HepG2 (cell line): ENCODE results near the gene CARMIL1. TPM values are rescaled to one million over a fixed set of nuclear protein-coding genes. Genes with fewer than 3 reads are reported as not detected.

Source experiments
- GATAD2A ChIP-seq: IDR thresholded peaks from 2 replicates; pipeline ENCODE4 v1.6.1; 2016
- HMGXB3 ChIP-seq: sonication (generic); formaldehyde crosslinking; IDR thresholded peaks from 2 replicates; pipeline ENCODE4 v1.4.0; 2020; ENCODE audit warnings: missing genetic modification reagents, borderline replicate concordance
- JUND ChIP-seq: sonication (generic); formaldehyde crosslinking; IDR thresholded peaks from 2 replicates; pipeline ENCODE4 v1.8.0; 2022; ENCODE audit warnings: mild to moderate bottlenecking, missing genetic modification reagents
- KLF13 ChIP-seq: sonication (generic); formaldehyde crosslinking; IDR thresholded peaks from 2 replicates; pipeline ENCODE4 v1.4.0; 2020; ENCODE audit warnings: mild to moderate bottlenecking, missing genetic modification reagents
- MTF2 ChIP-seq: sonication (generic); formaldehyde crosslinking; IDR thresholded peaks from 2 replicates; pipeline ENCODE4 v1.5.0; 2020; ENCODE audit warnings: missing genetic modification reagents, borderline replicate concordance
- PITX1 ChIP-seq: sonication (generic); formaldehyde crosslinking; IDR thresholded peaks from 2 replicates; pipeline ENCODE4 v1.5.1; 2020; ENCODE audit warnings: mild to moderate bottlenecking, missing genetic modification reagents
- PTBP1 ChIP-seq: fragments of 200-400 bp; formaldehyde crosslinking; IDR thresholded peaks from 2 replicates; pipeline ENCODE4 v1.6.1; 2018; ENCODE audit warnings: low read length, low read depth; ENCODE audit not compliant: poor library complexity, severe bottlenecking
- YEATS2 ChIP-seq: sonication (generic); formaldehyde crosslinking; IDR thresholded peaks from 2 replicates; pipeline ENCODE4 v1.4.0; 2020; ENCODE audit warnings: missing genetic modification reagents, borderline replicate concordance
- ZBTB25 ChIP-seq: IDR thresholded peaks from 2 replicates; pipeline ENCODE4 v1.6.1; 2018; ENCODE audit warnings: missing genetic modification reagents
- ZNF207 ChIP-seq: fragments of 450-650 bp; IDR thresholded peaks from 2 replicates; pipeline ENCODE4 v1.6.1; 2016; ENCODE audit warnings: antibody characterized with exemption, borderline replicate concordance
- polyA plus RNA-seq, 8 experiments: library from polyadenylated mRNA; depleted of rRNA in 3 of 8; stranded (reverse) in 7 of 8; unstranded in 1 of 8; fragments of >200 nt; fragmentation: Illumina TruSeq in 4 of 8; extraction: Trizol in 4 of 8; gene quantifications; 2 replicates each; pipeline versions ENCODE4 v1.2.1 to v1.2.3, GENCODE V29; 2011 to 2016; ENCODE audit warnings: low read depth in 4 of 8, missing spikeins in 1 of 8, mixed read lengths in 1 of 8; ENCODE audit not compliant: insufficient read depth in 1 of 8
- total RNA-seq, 5 experiments: library from RNA; depleted of rRNA; stranded (reverse); fragments of >200 nt; fragmentation: Illumina TruSeq; extraction: Trizol; gene quantifications; 2 replicates each; pipeline ENCODE4 v1.2.3, GENCODE V29; 2016; ENCODE audit warnings: low read depth in 1 of 5
- TF ChIP-seq, protein P1 (sequence below): sonication (generic); formaldehyde crosslinking; IDR thresholded peaks from 2 replicates; pipeline ENCODE4 v1.5.1; 2020; ENCODE audit warnings: mild to moderate bottlenecking, missing genetic modification reagents, moderate library complexity
- TF ChIP-seq, protein P2 (sequence below): sonication (generic); formaldehyde crosslinking; IDR thresholded peaks from 2 replicates; pipeline ENCODE4 v1.5.0; 2020; ENCODE audit warnings: missing genetic modification reagents, mild to moderate bottlenecking, borderline replicate concordance
- TF ChIP-seq, protein P3 (sequence below): sonication (generic); formaldehyde crosslinking; conservative IDR thresholded peaks from 2 replicates; pipeline ENCODE4 v1.8.0; 2022; ENCODE audit warnings: missing genetic modification reagents
- TF ChIP-seq, protein P4 (sequence below): IDR thresholded peaks from 2 replicates; pipeline ENCODE4 v1.6.1; 2016; ENCODE audit warnings: mild to moderate bottlenecking

CARMIL1 gene
- total and polyA plus RNA-seq, 2 of the 13 experiments (the other 11 are each of a cell fraction or from before 2014, with no cell fraction given): 1.8 to 2.6 TPM

DNA sequence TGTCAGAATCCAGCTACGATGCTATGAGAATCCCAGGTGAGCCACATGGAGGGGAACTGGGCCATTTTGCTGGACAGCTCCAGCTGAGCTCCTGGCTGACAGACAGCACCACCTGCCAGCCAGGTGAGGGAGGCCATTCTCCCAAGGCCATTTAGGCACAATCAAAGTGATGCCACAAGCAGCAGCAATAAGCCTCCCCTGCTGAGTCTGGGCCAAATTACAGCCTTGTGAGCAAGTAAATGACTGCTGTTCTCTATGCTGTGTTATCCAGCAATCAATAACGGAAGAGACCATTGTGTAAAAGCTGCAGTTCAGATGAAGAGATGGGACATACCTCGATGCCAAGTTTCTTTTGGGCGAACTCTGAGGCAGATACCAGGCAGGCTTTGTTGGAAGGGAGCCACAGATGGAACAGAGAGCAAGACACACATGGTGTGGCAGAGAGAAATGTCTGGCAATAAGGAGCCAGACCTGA is 358.8 kb downstream of the CARMIL1 start (continued):
- TF ChIP-seq, protein P1, sequence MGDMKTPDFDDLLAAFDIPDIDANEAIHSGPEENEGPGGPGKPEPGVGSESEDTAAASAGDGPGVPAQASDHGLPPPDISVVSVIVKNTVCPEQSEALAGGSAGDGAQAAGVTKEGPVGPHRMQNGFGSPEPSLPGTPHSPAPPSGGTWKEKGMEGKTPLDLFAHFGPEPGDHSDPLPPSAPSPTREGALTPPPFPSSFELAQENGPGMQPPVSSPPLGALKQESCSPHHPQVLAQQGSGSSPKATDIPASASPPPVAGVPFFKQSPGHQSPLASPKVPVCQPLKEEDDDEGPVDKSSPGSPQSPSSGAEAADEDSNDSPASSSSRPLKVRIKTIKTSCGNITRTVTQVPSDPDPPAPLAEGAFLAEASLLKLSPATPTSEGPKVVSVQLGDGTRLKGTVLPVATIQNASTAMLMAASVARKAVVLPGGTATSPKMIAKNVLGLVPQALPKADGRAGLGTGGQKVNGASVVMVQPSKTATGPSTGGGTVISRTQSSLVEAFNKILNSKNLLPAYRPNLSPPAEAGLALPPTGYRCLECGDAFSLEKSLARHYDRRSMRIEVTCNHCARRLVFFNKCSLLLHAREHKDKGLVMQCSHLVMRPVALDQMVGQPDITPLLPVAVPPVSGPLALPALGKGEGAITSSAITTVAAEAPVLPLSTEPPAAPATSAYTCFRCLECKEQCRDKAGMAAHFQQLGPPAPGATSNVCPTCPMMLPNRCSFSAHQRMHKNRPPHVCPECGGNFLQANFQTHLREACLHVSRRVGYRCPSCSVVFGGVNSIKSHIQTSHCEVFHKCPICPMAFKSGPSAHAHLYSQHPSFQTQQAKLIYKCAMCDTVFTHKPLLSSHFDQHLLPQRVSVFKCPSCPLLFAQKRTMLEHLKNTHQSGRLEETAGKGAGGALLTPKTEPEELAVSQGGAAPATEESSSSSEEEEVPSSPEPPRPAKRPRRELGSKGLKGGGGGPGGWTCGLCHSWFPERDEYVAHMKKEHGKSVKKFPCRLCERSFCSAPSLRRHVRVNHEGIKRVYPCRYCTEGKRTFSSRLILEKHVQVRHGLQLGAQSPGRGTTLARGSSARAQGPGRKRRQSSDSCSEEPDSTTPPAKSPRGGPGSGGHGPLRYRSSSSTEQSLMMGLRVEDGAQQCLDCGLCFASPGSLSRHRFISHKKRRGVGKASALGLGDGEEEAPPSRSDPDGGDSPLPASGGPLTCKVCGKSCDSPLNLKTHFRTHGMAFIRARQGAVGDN: peak; percentile 65
- no peak for TF ChIP-seq ZBTB25 (CRISPR knock-in tag)
- no peak for TF ChIP-seq PTBP1
- 0 out of 2 replicates have a peak, but pooled peaks have one; percentile 38 for TF ChIP-seq GATAD2A (CRISPR knock-in tag)
- TF ChIP-seq ZNF207: no peak
- no peak for TF ChIP-seq PITX1 (CRISPR knock-in tag)
- TF ChIP-seq JUND (CRISPR knock-in tag): no peak
- no peak for TF ChIP-seq MTF2 (CRISPR knock-in tag)
- TF ChIP-seq, protein P2, sequence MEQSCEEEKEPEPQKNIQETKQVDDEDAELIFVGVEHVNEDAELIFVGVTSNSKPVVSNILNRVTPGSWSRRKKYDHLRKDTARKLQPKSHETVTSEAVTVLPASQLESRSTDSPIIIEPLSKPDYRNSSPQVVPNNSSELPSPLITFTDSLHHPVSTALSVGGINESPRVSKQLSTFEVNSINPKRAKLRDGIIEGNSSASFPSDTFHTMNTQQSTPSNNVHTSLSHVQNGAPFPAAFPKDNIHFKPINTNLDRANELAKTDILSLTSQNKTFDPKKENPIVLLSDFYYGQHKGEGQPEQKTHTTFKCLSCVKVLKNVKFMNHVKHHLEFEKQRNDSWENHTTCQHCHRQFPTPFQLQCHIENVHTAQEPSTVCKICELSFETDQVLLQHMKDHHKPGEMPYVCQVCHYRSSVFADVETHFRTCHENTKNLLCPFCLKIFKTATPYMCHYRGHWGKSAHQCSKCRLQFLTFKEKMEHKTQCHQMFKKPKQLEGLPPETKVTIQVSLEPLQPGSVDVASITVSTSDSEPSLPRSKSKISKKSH (CRISPR knock-in tag): no peak
- TF ChIP-seq, protein P3, sequence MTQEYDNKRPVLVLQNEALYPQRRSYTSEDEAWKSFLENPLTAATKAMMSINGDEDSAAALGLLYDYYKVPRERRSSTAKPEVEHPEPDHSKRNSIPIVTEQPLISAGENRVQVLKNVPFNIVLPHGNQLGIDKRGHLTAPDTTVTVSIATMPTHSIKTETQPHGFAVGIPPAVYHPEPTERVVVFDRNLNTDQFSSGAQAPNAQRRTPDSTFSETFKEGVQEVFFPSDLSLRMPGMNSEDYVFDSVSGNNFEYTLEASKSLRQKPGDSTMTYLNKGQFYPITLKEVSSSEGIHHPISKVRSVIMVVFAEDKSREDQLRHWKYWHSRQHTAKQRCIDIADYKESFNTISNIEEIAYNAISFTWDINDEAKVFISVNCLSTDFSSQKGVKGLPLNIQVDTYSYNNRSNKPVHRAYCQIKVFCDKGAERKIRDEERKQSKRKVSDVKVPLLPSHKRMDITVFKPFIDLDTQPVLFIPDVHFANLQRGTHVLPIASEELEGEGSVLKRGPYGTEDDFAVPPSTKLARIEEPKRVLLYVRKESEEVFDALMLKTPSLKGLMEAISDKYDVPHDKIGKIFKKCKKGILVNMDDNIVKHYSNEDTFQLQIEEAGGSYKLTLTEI (CRISPR knock-in tag): no peak
- no peak for TF ChIP-seq YEATS2 (CRISPR knock-in tag)
- TF ChIP-seq HMGXB3 (CRISPR knock-in tag): 0 out of 2 replicates have a peak, but pooled peaks have one; percentile 40
- TF ChIP-seq, protein P4, sequence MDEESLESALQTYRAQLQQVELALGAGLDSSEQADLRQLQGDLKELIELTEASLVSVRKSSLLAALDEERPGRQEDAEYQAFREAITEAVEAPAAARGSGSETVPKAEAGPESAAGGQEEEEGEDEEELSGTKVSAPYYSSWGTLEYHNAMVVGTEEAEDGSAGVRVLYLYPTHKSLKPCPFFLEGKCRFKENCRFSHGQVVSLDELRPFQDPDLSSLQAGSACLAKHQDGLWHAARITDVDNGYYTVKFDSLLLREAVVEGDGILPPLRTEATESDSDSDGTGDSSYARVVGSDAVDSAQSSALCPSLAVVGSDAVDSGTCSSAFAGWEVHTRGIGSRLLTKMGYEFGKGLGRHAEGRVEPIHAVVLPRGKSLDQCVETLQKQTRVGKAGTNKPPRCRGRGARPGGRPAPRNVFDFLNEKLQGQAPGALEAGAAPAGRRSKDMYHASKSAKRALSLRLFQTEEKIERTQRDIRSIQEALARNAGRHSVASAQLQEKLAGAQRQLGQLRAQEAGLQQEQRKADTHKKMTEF (CRISPR knock-in tag): no peak
- TF ChIP-seq KLF13 (CRISPR knock-in tag): no peak
